HG02938 (cell line): ENCODE measurements around the gene TRAPPC3L.
A peak's percentile ranks its signal among the peaks of the same experiment; 100 is the strongest.

Experiments
- ATAC-seq: cut with Tn5 transposase; IDR thresholded peaks from one replicate; pipeline ENCODE4 v1.9.1; 2021; ENCODE audit warnings: mild to moderate bottlenecking, moderate library complexity; ENCODE audit not compliant: unreplicated experiment

Gene TRAPPC3L

GRCh38 chr6:116545651-116546050 is at the start of gene TRAPPC3L:
TSS of gene TRAPPC3L (minus strand) at chr6:116545684. CDS start at chr6:116545514, 170 bp downstream.
- ATAC-seq, result no peak

- no peak for ATAC-seq
Measured at GRCh38 chr6:116595247-116595646, 49.8 kb upstream of the TRAPPC3L start.

- no peak for ATAC-seq
Measured at GRCh38 chr6:116586738-116587137, 41.3 kb upstream of the TRAPPC3L start.

- ATAC-seq, result no peak
Measured at GRCh38 chr6:116586276-116586675, 40.8 kb upstream of the TRAPPC3L start.

DNA sequence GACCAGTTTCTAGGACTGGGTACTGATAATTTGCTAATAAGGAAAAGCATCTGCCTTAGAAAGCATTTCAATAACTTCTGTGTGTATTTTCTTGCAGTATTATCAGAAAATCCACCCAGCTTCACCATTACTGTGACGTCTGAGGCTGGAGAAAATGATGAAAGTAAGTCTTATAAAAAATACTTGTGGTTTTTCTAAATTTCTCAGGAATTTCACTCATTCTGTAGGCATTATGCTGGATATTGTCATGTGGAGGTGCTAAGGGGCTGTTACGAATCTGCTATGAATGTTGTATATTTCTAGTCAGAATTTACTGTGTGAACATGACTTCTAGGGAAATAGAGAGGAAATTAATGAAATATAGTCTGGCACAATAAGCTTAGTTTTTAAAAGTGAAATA is 34.7 kb upstream of the TRAPPC3L start:
- ATAC-seq, result no peak

GRCh38 chr6:116579143-116579542 is 33.7 kb upstream of the TRAPPC3L start:
- no peak for ATAC-seq

DNA sequence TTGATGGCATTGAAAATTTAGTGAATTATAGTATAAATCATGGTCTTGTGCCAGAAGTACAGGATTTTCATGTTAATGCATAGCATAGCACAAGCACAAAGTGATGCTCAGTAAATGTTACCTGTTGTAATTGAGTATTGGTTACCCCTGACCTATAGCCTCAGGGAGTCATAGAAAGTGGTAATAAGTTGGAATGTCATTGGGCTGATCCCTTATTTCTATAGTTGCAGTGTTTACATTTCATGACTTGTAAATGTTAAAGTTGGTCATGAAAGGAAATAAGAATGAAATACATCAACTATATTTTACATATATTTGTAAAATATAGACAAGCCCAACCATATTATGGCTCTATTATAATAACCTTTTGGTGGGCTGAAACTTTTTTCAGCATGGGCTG is 32.9 kb upstream of the TRAPPC3L start:
- ATAC-seq, result no peak

DNA sequence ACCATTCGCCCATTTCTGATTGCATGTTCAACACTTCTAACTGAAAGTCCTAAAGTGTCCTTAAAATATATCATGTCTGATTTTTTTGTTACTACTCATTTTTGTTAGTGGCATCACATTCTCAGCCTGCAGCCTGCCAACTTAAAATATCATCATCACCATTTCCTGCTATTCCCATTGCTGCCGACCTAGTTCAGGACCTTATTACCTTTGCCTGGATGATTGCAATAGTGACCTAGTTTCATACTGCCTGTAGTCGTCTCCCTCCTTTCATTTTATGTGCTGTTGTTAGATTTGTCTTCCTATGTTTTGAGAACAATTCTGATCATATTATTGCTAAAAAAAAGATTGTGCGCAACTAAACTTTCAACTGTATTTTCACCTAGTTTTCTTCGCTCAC is 32.0 kb upstream of the TRAPPC3L start:
- ATAC-seq, result no peak

- ATAC-seq, result no peak
Measured at GRCh38 chr6:116575227-116575626, 29.7 kb upstream of the TRAPPC3L start.

DNA sequence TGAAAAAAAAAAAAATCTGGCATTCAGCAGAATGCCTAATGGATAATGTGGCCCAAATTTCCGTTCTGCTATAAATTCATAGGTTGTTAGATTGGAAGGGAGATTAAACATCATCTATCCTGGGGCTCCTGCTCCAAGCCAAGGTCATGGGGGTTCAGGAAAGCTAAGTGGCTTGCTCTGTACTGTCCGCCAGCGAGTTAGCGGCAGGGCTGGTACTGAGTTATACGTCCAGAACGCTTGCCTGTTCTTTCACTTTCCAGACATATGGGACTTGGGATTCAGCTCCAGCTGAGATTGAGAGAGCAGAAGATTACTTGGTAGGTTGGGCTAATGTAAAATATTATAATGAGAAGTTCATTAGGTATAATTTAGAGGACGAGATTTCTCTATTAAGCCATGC is 26.7 kb upstream of the TRAPPC3L start:
- ATAC-seq, result no peak

DNA sequence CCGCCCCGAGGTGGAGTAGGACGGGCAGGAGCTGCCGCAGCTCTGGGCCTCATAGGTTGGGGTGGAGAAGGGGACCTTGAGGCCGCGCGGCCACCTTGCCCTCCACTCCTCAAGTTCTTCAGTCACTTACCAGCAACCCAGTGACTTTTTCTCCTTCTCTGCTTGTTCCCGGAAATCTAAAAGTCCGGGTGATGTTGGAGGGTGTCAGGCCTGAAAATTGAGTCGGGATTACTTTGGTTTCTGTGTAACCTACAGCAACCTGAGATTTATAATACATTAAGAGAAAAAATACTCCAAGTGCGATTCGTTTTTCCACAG is 26.2 kb upstream of the TRAPPC3L start:
- no peak for ATAC-seq

- peak; percentile 94 for ATAC-seq
Measured at GRCh38 chr6:116570856-116571682, 25.6 kb upstream of the TRAPPC3L start, which contains the start of gene RWDD1. TSS of gene RWDD1 (plus strand) at chr6:116571504. CDS start at chr6:116571583, 79 bp downstream.

- no peak for ATAC-seq
Measured at GRCh38 chr6:116568821-116569755, 23.6 kb upstream of the TRAPPC3L start.

- no peak for ATAC-seq
Measured at GRCh38 chr6:116568111-116568510, 22.6 kb upstream of the TRAPPC3L start.

DNA sequence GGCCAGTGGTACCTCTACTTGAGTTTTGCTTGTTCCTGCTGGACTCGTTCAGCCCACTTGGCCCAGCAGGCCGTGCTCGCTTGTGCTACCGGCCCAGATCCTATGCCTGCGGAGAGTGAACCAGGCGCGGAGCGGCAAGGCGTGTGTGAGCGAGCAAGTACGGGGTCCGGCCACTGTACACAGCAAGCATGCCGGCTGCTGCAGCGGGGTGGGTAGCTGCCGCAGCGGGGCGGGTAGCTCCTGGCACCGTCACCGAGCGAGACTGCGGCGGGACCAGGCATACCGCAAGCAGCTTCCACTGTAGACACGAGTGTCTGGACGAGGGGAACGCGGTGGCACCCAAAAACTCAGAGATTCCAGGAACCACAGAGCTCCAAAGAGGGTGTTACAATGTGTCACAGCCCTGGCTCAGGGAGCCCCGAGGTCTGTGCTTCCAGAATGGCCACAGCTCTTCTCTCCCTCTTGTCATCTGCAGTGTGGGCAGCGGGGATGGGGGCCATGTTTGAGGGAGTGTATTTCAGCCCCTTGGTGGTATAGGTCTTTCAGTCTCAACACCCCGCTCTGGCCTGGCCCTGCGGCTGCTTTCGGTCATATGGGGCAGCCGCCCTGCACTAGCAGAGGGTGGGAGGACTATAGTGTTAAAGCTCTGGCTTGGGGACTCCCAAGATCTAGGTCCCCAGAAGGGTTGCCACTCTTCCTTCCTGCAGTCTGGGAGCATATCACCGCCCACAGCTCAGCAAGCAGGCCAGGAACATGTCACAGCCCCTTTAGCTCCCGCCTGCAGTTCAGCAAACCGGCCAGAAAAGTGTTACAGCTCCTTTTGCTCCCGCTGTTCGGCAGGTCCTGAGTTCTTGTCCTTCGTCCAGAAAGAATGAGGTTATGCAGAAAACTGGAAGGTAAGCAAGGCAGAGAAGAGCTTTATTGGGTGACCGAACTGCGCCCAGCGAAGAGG is 19.7 kb upstream of the TRAPPC3L start:
- ATAC-seq, result no peak

DNA sequence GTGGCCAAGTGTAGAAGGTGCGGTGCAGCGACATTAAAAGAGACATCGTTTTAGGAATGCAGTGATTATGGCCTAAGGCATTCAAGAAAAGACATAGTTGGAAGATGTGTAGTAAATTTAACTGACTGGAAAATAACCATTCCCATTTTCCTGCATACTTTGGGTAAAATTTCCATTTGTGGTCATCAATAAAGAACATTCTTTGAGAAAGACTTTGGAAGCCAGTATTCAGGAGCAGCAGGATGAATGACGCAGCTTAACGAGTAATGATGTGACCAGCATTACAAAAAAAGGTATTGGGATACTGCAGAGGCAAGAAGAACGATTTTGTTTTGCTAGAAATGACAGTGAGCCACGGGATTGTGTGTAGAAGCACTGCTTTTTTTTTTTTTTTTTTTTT is 18.8 kb upstream of the TRAPPC3L start:
- no peak for ATAC-seq

DNA sequence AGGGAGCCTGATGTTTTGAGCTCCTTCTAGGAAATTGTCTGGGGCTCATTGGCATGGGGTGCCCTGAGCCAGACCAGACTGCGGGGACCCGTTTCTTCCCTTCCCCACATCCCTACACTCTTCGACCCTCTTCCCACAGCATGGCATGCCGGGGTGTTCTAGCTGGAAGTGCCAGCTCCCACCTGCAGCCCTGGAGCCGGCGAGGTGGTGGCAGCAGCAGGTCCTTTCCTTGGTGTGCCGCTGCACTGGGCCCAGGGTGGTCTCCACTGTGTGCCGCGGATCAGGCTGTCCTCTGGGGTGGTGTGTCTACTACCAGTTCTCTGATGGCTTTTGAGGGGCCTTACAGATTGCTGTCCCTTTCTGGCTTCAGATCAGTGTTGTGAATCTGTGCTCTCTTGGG is 18.3 kb upstream of the TRAPPC3L start:
- no peak for ATAC-seq

DNA sequence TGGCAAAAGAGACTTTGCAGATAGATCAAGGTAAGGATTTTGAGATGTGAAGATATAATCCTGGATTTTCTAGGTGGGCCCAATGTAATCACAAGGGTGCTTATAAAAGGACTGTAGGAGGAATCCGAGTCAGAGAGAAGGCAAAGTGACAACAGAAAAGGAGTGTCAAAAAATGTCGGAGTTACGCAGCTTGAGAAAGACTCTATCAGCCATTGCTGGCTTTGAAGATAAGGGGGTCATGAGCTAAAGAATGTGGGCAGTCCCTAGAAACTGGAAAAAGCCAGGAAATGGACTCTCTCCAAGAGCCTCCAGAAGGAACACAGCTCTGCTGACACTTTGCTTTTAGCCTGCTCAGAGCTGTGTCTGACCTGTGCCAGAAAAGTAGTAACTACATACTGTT is 17.1 kb upstream of the TRAPPC3L start:
- no peak for ATAC-seq

DNA sequence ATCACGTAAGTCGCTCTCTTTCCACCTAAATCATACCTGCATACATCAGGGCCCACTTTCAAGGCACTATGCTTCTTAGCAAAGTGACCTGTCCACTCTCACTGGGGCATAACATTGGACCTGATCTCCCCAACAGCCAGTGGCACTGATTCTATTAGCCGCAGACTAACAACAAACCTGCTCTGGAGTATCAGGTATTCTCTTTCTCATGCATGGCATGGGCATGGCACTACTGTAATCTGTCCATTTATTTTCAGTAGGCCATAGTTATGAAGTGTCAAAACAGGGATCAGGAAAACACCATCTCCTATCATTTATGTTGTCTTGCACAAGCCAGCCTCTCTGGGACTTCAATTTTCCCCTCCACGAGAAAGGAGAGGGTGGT is 16.5 kb upstream of the TRAPPC3L start:
- no peak for ATAC-seq

DNA sequence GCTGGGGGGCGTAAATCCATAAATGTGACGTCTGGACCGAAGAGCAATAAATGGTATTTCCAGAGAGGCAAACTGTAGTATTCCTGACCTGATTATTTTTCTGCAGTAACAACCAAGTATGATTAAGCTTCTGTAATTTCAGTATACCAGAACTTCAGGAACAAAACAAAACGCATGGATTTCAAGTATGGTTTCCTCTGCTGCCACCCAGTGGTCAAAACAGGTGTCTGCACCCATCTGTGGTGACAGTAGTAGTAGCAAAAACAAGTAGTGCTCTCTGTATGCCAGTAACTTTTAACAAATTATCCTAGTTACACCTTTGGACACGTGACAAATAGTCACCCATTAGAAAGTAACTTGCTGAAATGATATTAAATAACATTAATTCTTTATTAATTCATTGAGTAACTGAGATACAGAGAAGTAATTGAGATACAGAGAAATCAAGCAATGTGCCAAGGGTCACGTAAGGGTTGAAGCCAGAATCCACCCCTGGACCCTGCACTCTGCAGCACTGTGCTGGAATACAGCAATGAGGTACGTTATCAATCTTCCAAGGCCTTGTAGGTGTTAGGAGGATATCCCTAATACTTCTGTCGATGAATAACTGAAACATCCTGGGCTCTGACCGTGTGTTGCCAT is 16.0 kb upstream of the TRAPPC3L start:
- ATAC-seq, result peak; percentile 69
